SU-DHL-6 (cell line): ENCODE results near the gene C1orf116.

Experiments used
- H2AFZ ChIP-seq: fragments of 200-600 bp; sonication (generic); 2 replicates; pipeline ENCODE4 v1.6.1; 2014; ENCODE audit warnings: low read depth, mild to moderate bottlenecking, moderate library complexity, mixed read lengths, antibody characterized with exemption, low read length; ENCODE audit not compliant: severe bottlenecking
- H3F3A ChIP-seq: fragments of 200-600 bp; shearing (Covaris generic); 2 replicates; pipeline ENCODE4 v1.6.0; 2016; ENCODE audit warnings: antibody characterized with exemption, mild to moderate bottlenecking; ENCODE audit not compliant: insufficient read depth
- H3K27ac ChIP-seq: fragments of 200-600 bp; sonication (generic); 2 replicates; pipeline ENCODE4 v1.5.1; 2016; ENCODE audit warnings: low read depth, mild to moderate bottlenecking, low read length, moderate library complexity, mixed read lengths
- H3K27me3 ChIP-seq: fragments of 200-600 bp; sonication (generic), shearing (Covaris generic); 2 replicates; pipeline ENCODE4 v1.6.0; 2014; ENCODE audit warnings: mild to moderate bottlenecking, low read length
- H3K36me3 ChIP-seq: fragments of 200-600 bp; sonication (generic); 2 replicates; pipeline ENCODE4 v1.6.1; 2014; ENCODE audit warnings: mild to moderate bottlenecking, low read length, mixed read lengths
- H3K4me2 ChIP-seq: fragments of 300-600, 200-600 bp; shearing (Covaris generic), sonication (generic); 2 replicates; pipeline ENCODE4 v1.6.0; 2014; ENCODE audit warnings: low read length, low read depth, mild to moderate bottlenecking; ENCODE audit not compliant: poor library complexity, severe bottlenecking
- H3K4me3 ChIP-seq: fragments of 200-600 bp; sonication (generic); 2 replicates; pipeline ENCODE4 v1.5.1; 2014; ENCODE audit warnings: antibody characterized with exemption, low read length, mild to moderate bottlenecking, mixed read lengths; ENCODE audit not compliant: insufficient read depth, poor library complexity, severe bottlenecking
- H3K79me2 ChIP-seq: fragments of 200-600 bp; sonication (generic); 2 replicates; pipeline ENCODE4 v1.6.1; 2014; ENCODE audit warnings: mild to moderate bottlenecking, low read length, moderate library complexity; ENCODE audit not compliant: insufficient read depth
- H3K9ac ChIP-seq: fragments of 200-600 bp; sonication (generic); 2 replicates; pipeline ENCODE4 v1.7.0; 2014; ENCODE audit warnings: mild to moderate bottlenecking, low read length
- H3K9me2 ChIP-seq: fragments of 200-600 bp; sonication (generic); replicated peaks from 2 replicates; pipeline ENCODE4 v1.6.1; 2014; ENCODE audit warnings: low read length; ENCODE audit not compliant: insufficient read depth
- H3K9me3 ChIP-seq: fragments of 200-600 bp; sonication (generic); 2 replicates; pipeline ENCODE4 v1.6.1; 2014; ENCODE audit warnings: low read length, mixed read lengths; ENCODE audit not compliant: insufficient read depth
- H4K20me1 ChIP-seq: fragments of 200-600 bp; sonication (generic); 2 replicates; pipeline ENCODE4 v1.6.1; 2014; ENCODE audit warnings: low read depth, mild to moderate bottlenecking, antibody characterized with exemption, low read length, moderate library complexity, mixed read lengths
- CTCF ChIP-seq: fragments of 200-600 bp; sonication (generic); IDR thresholded peaks from one replicate; pipeline ENCODE4 v1.5.1; 2017; ENCODE audit warnings: antibody characterized with exemption, mild to moderate bottlenecking, low read length, moderate library complexity; ENCODE audit not compliant: insufficient read depth, poor library complexity, severe bottlenecking
- EZH2phosphoT487 ChIP-seq: fragments of 200-600 bp; sonication (generic), shearing (Covaris generic); conservative IDR thresholded peaks from 2 replicates; pipeline ENCODE4 v1.6.1; 2018; ENCODE audit warnings: mild to moderate bottlenecking, antibody characterized with exemption, low read length, moderate library complexity, mixed read lengths

Gene C1orf116

GRCh38 chr1:207020709-207021107 is 11.8 kb downstream of the C1orf116 start:
- Histone ChIP-seq H3K9me2 (no peaks in the 10 kb centered on the region), H3K27ac (no peak overlapping the region), H2AFZ (no peak overlapping the region)

GRCh38 chr1:207020065-207020708 is 12.4 kb downstream of the C1orf116 start:
- Histone ChIP-seq H3K27me3 (no peaks in the 10 kb centered on the region), H3F3A (no peaks in the 10 kb centered on the region), H3K27ac (no peak overlapping the region), H3K79me2 (no peaks in the 10 kb centered on the region), H3K4me2 (no peak overlapping the region), H3K9ac (no peak overlapping the region), H3K9me2 (no peaks in the 10 kb centered on the region), H3K9me3 (no peaks in the 10 kb centered on the region), H4K20me1 (no peaks in the 10 kb centered on the region), H3K4me3 (no peak overlapping the region), H2AFZ (no peak overlapping the region), H3K36me3 (no peaks in the 10 kb centered on the region)
- TF ChIP-seq CTCF (no peak), EZH2phosphoT487 (no peak)

More at GRCh38 chr1:207020709-207021107, 11.8 kb downstream of the C1orf116 start:
- no peaks in the 10 kb centered on the region for H3K9me3 ChIP-seq
- H3K27me3 ChIP-seq, result no peaks in the 10 kb centered on the region
- no peak overlapping the region for H3K4me2 ChIP-seq
- H3K9ac ChIP-seq, result no peak overlapping the region
- no peaks in the 10 kb centered on the region for H3K36me3 ChIP-seq
- H3K4me3 ChIP-seq, result no peak overlapping the region
- H4K20me1 ChIP-seq, result no peaks in the 10 kb centered on the region
- no peaks in the 10 kb centered on the region for H3K79me2 ChIP-seq
- no peaks in the 10 kb centered on the region for H3F3A ChIP-seq
- TF ChIP-seq EZH2phosphoT487 (no peak), CTCF (no peak)

GRCh38 chr1:207019661-207020060 is 12.9 kb downstream of the C1orf116 start:
- H3K9me3 ChIP-seq, result no peaks in the 10 kb centered on the region
- H3K9me2 ChIP-seq, result no peaks in the 10 kb centered on the region
- no peak overlapping the region for H2AFZ ChIP-seq
- TF ChIP-seq EZH2phosphoT487, result no peak
- TF ChIP-seq CTCF, result no peak
- H3K27me3 ChIP-seq, result no peaks in the 10 kb centered on the region
- H3K4me2 ChIP-seq, result no peak overlapping the region
- H3K4me3 ChIP-seq, result no peak overlapping the region
- no peaks in the 10 kb centered on the region for H3K36me3 ChIP-seq
- H3K9ac ChIP-seq, result no peak overlapping the region
- no peaks in the 10 kb centered on the region for H4K20me1 ChIP-seq
- H3K79me2 ChIP-seq, result no peaks in the 10 kb centered on the region
- no peaks in the 10 kb centered on the region for H3F3A ChIP-seq
- no peak overlapping the region for H3K27ac ChIP-seq
